SK-N-SH (cell line): ENCODE data around the gene TEX38. TPM values are rescaled to one million over a fixed set of nuclear protein-coding genes. Genes with fewer than 3 reads are reported as not detected.

Source experiments
- CTCF ChIA-PET: fragments of 300-600, 350-600 bp; formaldehyde crosslinking; extraction: SDS; loops from one replicate; lab custom pipeline; 2021; lab: Yijun Ruan, JAX
- POLR2A ChIA-PET: fragments of 350-600 bp; sonication (Branson Sonifier 250); formaldehyde crosslinking; extraction: SDS; loops from one replicate; lab custom pipeline; 2020; ENCODE audit warnings: antibody characterized with exemption, inconsistent platforms; lab: Yijun Ruan, JAX
- DNase-seq: peaks from one replicate; pipeline ENCODE4 v3.0.0; 2012
- H2AFZ ChIP-seq: fragments of 200-600 bp; sonication (generic); 2 replicates; pipeline ENCODE4 v1.8.1; 2016; ENCODE audit warnings: antibody characterized with exemption, mild to moderate bottlenecking, low read depth
- H3F3A ChIP-seq: fragments of 200-600 bp; sonication (generic); replicated peaks from 2 replicates; pipeline ENCODE3; 2016; ENCODE audit warnings: antibody characterized with exemption, mild to moderate bottlenecking; ENCODE audit not compliant: insufficient read depth
- H3K27ac ChIP-seq, 2 experiments: fragments of 200-500 bp in 1 of 2; fragments of 200-600 bp in 1 of 2; sonication (Bioruptor generic) in 1 of 2; sonication (generic), shearing (Covaris generic) in 1 of 2; 2 replicates each; pipeline versions ENCODE4 v1.5.1 to v1.6.1; 2014 to 2016; ENCODE audit warnings: low read depth in 2 of 2, inconsistent platforms in 1 of 2, low read length in 1 of 2, mild to moderate bottlenecking in 1 of 2, mixed read lengths in 1 of 2
- H3K27me3 ChIP-seq: fragments of 200-600 bp; sonication (generic), shearing (Covaris generic); 2 replicates; pipeline ENCODE4 v1.6.1; 2016; ENCODE audit warnings: mixed run types; ENCODE audit not compliant: insufficient read depth
- H3K36me3 ChIP-seq, 2 experiments: fragments of 200-500 bp in 1 of 2; fragments of 200-600 bp in 1 of 2; sonication (Bioruptor generic) in 1 of 2; sonication (generic) in 1 of 2; replicated peaks in 1 of 2; 2 replicates each; pipeline versions ENCODE3 to v1.5.1; 2014 to 2016; ENCODE audit warnings: low read length in 1 of 2, mild to moderate bottlenecking in 1 of 2; ENCODE audit not compliant: insufficient read depth in 2 of 2, control insufficient read depth in 1 of 2
- H3K4me1 ChIP-seq, 2 experiments: fragments of 200-500 bp in 1 of 2; fragments of 200-600 bp in 1 of 2; sonication (Bioruptor generic) in 1 of 2; sonication (generic), shearing (Covaris generic) in 1 of 2; 2 replicates each; pipeline versions ENCODE4 v1.5.1 to v1.6.1; 2014 to 2016; ENCODE audit warnings: low read depth in 1 of 2, low read length in 1 of 2, mixed run types in 1 of 2; ENCODE audit not compliant: insufficient read depth in 2 of 2, control insufficient read depth in 1 of 2
- H3K4me2 ChIP-seq: fragments of 200-600 bp; sonication (generic), shearing (Covaris generic); 2 replicates; pipeline ENCODE4 v1.6.1; 2017; ENCODE audit warnings: mixed run types
- H3K4me3 ChIP-seq, 2 experiments: fragments of 200-500 bp in 1 of 2; fragments of 200-600 bp in 1 of 2; sonication (Bioruptor generic) in 1 of 2; sonication (generic), shearing (Covaris generic) in 1 of 2; 2 replicates each; pipeline versions ENCODE4 v1.5.1 to v1.8.1; 2014 to 2016; ENCODE audit warnings: low read depth in 2 of 2, inconsistent platforms in 1 of 2, low read length in 1 of 2, mild to moderate bottlenecking in 1 of 2, mixed read lengths in 1 of 2, moderate library complexity in 1 of 2
- H3K79me2 ChIP-seq: fragments of 200-600 bp; sonication (generic); 2 replicates; pipeline ENCODE4 v1.8.1; 2017; ENCODE audit warnings: mild to moderate bottlenecking; ENCODE audit not compliant: insufficient read depth
- H3K9ac ChIP-seq: fragments of 200-600 bp; sonication (generic); 2 replicates; pipeline ENCODE4 v1.6.1; 2017; ENCODE audit warnings: mixed run types
- H3K9me2 ChIP-seq: fragments of 200-600 bp; sonication (generic); 2 replicates; pipeline ENCODE4 v1.6.1; 2017; ENCODE audit warnings: mixed run types
- H3K9me3 ChIP-seq: fragments of 200-600 bp; sonication (generic); 2 replicates; pipeline ENCODE4 v1.6.1; 2017; ENCODE audit warnings: mixed run types, mild to moderate bottlenecking, moderate library complexity
- H4K20me1 ChIP-seq: fragments of 200-600 bp; sonication (generic); 2 replicates; pipeline ENCODE4 v1.6.1; 2017; ENCODE audit warnings: mild to moderate bottlenecking, mixed run types; ENCODE audit not compliant: insufficient read depth
- FOXJ3 ChIP-seq: sonication (generic); formaldehyde crosslinking; IDR thresholded peaks from 2 replicates; pipeline ENCODE4 v1.5.1; 2020; ENCODE audit warnings: mild to moderate bottlenecking, missing genetic modification reagents
- GABPA ChIP-seq: IDR thresholded peaks from 2 replicates; pipeline ENCODE4 v1.4.0; 2012; ENCODE audit warnings: low read depth, mild to moderate bottlenecking
- JUND ChIP-seq: IDR thresholded peaks from 2 replicates; pipeline ENCODE4 v1.4.0; 2012
- MEF2A ChIP-seq: IDR thresholded peaks from 2 replicates; pipeline ENCODE4 v1.4.0; 2012; ENCODE audit warnings: low read depth, borderline replicate concordance
- NFIC ChIP-seq: IDR thresholded peaks from 2 replicates; pipeline ENCODE4 v1.4.0; 2012; ENCODE audit warnings: borderline replicate concordance
- SIN3A ChIP-seq: IDR thresholded peaks from 2 replicates; pipeline ENCODE4 v1.6.1; 2012; ENCODE audit warnings: low read depth, mild to moderate bottlenecking, low read length, moderate library complexity, borderline replicate concordance
- TAF1 ChIP-seq: IDR thresholded peaks from 2 replicates; pipeline ENCODE4 v1.6.1; 2012; ENCODE audit warnings: low read depth, mild to moderate bottlenecking, low read length, moderate library complexity, borderline replicate concordance
- YY1 ChIP-seq: IDR thresholded peaks from 2 replicates; pipeline ENCODE4 v1.4.0; 2012; ENCODE audit warnings: low read depth, mild to moderate bottlenecking
- WGBS: methylation state at CpG from one replicate; pipeline ENCODE4 v1.1.6; 2017; ENCODE audit warnings: low lambda C conversion rate; 5-methylcytosine and 5-hydroxymethylcytosine counted together
- polyA plus RNA-seq, 3 experiments: library from polyadenylated mRNA; depleted of rRNA; stranded (reverse); fragments of >200 nt; gene quantifications; 2 replicates each; pipeline ENCODE4 v1.2.3, GENCODE V29; 2012
- TF ChIP-seq, protein P1 (sequence below): IDR thresholded peaks from 2 replicates; pipeline ENCODE4 v1.6.1; 2012; ENCODE audit warnings: mild to moderate bottlenecking, low read depth, low read length, moderate library complexity

TEX38 gene
- polyA plus RNA-seq (2012; rRNA removed): 0.07 and 0.24 TPM in 2 replicates
- polyA plus RNA-seq (2012; cell fraction: cytosol; rRNA removed): not detected in 2 replicates
- polyA plus RNA-seq (2012; cell fraction: nucleus; rRNA removed): 0.61 and 0.65 TPM in 2 replicates

DNA sequence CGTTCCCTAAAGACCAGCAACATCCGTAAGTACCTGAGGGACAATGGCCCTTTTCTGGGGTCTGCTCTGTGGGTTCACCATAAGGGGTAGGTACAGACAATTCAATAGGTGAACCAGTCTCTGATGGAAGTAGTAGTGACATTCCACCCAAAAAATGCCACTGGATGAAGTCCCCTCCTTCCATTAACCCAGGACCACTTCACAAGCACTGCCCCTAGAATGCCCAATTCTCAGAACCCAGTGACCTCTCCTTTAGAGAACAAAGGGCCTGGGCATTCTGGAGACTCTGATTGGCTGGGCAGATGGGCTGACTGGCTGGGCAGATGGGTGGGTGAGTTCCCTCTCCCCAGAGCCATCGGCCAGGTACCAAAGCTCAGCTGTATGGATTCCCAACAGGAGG is at the start of gene TEX38:
TEX38 (plus strand) TSS at position 301 of the 400 bp plus-strand sequence; CDS start at position 382, 81 bp downstream.
- ChIA-PET CTCF (no interaction called here), POLR2A (no interaction called here)
- Histone ChIP-seq H3K27me3 (no peaks in the 10 kb centered on the region), H2AFZ (no peak within 1 kb of the TSS), H3K9me2 (no peaks in the 10 kb centered on the region), H3K9me3 (no peaks in the 10 kb centered on the region), H3K27ac (no peak within 1 kb of the TSS), H4K20me1 (no peaks in the 10 kb centered on the region), H3K36me3 (peaks cover 15 to 22% of the 10 kb centered on the region in 2 experiments), H3K4me3 (no peak within 1 kb of the TSS), H3K79me2 (peaks cover 11% of the 10 kb centered on the region; the same call in 1 of the 2 replicates), H3K4me1 (peaks cover 0 to 5% of the 10 kb centered on the region in 2 experiments; a peak in 2 of 4 replicates), H3F3A (peaks cover 4% of the 10 kb centered on the region), H3K4me2 (no peak within 1 kb of the TSS), H3K9ac (no peak within 1 kb of the TSS)
- WGBS: 81% methylated on average over 3 of the region's 3 CpGs
- no peak for DNase-seq
- TF ChIP-seq MEF2A (no peak), TAF1 (no peak), FOXJ3 (no peak), YY1 (no peak)

GRCh38 chr1:46621930-46622329 is 49.7 kb upstream of the TEX38 start:
- H3K9ac ChIP-seq: no peak overlapping the region
- no peak overlapping the region for H2AFZ ChIP-seq
- no peak for DNase-seq
- no peaks in the 10 kb centered on the region for H3K9me2 ChIP-seq
- no peak overlapping the region for H3K27ac ChIP-seq
- POLR2A ChIA-PET: no interaction called here
- H4K20me1 ChIP-seq: no peaks in the 10 kb centered on the region
- H3K27me3 ChIP-seq: no peaks in the 10 kb centered on the region
- TF ChIP-seq GABPA (no peak), JUND (no peak), NFIC (no peak), SIN3A (no peak)
- TF ChIP-seq, protein P1, sequence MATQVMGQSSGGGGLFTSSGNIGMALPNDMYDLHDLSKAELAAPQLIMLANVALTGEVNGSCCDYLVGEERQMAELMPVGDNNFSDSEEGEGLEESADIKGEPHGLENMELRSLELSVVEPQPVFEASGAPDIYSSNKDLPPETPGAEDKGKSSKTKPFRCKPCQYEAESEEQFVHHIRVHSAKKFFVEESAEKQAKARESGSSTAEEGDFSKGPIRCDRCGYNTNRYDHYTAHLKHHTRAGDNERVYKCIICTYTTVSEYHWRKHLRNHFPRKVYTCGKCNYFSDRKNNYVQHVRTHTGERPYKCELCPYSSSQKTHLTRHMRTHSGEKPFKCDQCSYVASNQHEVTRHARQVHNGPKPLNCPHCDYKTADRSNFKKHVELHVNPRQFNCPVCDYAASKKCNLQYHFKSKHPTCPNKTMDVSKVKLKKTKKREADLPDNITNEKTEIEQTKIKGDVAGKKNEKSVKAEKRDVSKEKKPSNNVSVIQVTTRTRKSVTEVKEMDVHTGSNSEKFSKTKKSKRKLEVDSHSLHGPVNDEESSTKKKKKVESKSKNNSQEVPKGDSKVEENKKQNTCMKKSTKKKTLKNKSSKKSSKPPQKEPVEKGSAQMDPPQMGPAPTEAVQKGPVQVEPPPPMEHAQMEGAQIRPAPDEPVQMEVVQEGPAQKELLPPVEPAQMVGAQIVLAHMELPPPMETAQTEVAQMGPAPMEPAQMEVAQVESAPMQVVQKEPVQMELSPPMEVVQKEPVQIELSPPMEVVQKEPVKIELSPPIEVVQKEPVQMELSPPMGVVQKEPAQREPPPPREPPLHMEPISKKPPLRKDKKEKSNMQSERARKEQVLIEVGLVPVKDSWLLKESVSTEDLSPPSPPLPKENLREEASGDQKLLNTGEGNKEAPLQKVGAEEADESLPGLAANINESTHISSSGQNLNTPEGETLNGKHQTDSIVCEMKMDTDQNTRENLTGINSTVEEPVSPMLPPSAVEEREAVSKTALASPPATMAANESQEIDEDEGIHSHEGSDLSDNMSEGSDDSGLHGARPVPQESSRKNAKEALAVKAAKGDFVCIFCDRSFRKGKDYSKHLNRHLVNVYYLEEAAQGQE: no peak
- CTCF ChIA-PET: interaction anchor here (0.7 to 1.4 kb wide), 5 partner anchors 13 to 175 kb away, joined by 3 to 4 read pairs (median 3); partner anchors contain the start of genes ATPAF1 and MKNK1
- WGBS: 72% methylated on average over 7 of the region's 7 CpGs
- no peak overlapping the region for H3K4me3 ChIP-seq
- H3K9me3 ChIP-seq: no peaks in the 10 kb centered on the region
- H3K36me3 ChIP-seq: no peaks in the 10 kb centered on the region
- H3K79me2 ChIP-seq: no peaks in the 10 kb centered on the region
- no peak overlapping the region for H3K4me2 ChIP-seq
- H3K4me1 ChIP-seq: peaks cover 0 to 7% of the 10 kb centered on the region in 2 experiments; a peak in 1 of 4 replicates
- H3F3A ChIP-seq: peaks cover 3% of the 10 kb centered on the region
